HG02885 (cell line): ENCODE results near the gene TPRG1L.
"Not testable (repeated sequence)": the region's sequence is repeated elsewhere in the genome, so short reads cannot be mapped to it uniquely, and the experiment has no call there.

Experiments used
- ATAC-seq: cut with Tn5 transposase; IDR thresholded peaks from one replicate; pipeline ENCODE4 v1.9.1; 2021; ENCODE audit warnings: mild to moderate bottlenecking; ENCODE audit not compliant: unreplicated experiment, poor library complexity

TPRG1L gene

DNA sequence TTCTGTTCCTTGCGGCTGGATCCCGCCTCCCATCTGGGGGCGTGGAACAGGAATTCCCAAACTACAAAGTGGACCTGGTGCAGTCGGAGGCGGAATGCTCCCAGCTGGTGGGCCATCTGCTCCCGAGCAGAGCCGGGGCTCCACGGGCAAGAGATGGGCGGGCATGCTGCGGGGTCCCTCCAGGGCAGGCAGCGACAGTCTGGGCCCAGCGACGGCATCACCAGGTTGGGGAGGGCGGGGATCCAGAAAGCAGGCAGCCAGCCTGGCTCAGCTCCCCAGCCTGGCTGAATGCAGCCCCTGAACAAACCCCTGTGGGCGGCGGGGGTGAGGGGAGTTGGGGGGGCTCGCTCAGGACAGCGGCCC lies 17.1 kb upstream of the TPRG1L start:
- no peak for ATAC-seq

DNA sequence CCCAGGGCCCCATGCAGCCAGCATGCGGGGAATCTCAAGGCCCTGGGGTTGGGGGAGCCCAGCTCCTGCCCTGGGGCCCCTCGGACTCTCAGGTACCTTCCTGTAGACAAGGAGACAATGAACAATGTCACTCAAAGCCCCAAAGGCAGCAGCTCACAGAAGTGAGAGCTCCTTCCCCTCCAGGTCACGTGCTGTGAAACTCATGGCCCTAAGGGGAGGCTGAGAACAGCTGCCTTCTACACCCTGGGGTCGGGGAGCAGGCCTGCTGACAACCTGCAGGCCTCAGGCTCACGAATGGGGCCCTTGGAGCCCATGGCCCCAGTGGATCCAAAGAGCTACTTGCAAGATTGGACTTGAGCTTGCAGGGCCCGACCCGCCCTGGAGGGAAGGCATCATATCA lies 16.7 kb upstream of the TPRG1L start:
- ATAC-seq, result no peak

DNA sequence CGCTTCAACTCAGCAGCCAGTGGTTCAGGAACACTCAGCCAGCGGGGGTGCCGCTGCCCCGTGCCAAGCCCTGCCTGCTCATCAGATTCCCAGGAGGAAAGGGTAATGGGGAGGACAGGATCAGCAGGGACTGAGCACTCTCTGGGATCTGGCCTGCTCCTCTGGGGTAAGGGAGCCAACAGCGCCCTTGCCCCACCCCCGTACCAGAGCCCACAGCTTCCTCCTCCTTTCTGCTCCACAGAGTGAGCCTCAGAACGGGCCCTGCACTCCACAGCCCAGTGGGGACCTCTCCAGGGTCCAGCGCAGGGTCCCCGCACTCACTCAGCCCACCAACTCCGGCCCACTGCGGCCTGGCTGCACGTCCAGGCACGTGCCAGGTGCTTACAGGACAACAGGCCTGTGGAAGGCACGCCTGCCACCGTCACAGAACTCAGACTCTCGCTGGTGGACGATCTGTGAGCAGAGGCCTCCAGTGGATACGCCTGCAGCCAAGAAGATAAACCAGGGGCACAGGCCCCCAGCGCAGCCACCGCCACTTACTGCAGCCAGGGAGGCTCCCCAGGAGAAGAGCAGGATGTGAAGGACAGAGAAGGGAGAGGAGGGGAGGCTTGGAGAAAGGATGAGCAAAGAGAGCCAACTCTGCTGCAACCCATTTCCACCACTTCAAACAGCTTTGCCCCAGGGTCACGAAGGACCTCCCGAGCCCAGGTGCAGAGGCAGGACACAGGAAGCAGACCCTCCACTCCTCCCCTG lies 15.6 kb upstream of the TPRG1L start:
- no peak for ATAC-seq

DNA sequence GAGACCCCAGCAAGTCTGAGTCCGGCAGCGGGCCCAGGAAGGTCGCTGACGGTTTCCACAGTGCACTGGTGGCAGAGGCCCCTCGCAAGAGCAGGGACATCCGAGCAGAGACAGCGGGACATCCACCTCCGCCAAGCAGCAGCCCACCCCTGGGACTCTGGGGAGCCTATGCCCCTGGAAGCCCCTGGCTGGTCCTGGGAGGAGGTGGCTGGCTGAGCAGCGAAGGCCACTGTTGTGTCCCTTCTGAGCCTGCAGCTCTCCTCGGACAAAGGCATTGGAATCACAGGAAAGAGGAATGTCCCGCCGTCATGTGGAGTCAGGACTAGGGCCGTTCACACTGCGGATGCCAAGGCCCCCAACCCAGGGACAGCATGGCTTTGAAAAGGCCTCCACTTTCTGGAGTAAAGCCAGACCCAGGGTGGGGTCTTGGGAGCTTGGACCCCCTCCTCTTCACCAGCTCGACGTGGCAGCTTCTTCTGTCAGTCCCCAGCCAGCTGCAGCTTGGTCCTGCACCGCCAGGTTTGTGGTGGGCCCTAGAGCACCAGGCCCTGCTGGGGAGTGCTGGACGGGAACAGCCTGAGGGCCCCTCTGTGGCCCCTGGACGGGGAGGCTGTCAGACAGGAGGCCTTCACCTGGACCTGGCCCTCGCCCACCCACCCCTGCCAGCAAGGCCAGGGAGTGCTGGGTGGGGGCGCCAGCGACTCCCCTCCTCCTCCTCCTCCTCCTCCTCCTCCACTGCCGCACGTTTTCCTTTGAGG lies 14.9 kb upstream of the TPRG1L start:
- no peak for ATAC-seq

DNA sequence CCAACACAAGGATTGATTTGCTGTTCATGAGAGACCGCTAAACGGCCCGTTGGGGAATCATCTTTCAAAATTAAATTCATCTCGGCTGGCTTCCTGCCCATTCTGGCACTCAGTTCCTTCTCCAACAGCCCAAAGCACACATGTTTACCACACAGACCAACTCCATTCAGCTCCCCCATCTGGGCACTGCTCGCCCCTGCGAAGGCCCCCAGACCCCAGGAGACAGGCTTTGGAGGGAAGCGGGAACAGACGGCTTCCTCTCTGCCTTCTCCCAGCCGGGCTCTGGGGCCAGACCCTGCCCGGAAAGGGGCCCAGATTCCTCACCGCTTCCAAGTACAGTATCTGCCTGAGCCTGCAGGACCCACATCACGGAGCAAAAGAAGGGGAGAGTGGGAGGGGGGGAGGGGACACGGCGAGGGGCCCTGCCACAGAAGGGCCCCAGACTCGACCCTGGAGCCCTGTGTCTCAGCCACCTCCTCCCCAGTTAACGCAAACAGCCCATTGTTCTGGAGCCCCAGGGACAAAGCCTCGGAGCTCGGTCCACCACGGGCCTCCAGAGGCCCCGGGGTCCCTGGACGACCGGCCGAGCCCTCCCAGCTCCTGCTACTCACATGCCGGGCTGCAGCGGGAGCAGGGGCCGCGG lies 14.2 kb upstream of the TPRG1L start:
- no peak for ATAC-seq

DNA sequence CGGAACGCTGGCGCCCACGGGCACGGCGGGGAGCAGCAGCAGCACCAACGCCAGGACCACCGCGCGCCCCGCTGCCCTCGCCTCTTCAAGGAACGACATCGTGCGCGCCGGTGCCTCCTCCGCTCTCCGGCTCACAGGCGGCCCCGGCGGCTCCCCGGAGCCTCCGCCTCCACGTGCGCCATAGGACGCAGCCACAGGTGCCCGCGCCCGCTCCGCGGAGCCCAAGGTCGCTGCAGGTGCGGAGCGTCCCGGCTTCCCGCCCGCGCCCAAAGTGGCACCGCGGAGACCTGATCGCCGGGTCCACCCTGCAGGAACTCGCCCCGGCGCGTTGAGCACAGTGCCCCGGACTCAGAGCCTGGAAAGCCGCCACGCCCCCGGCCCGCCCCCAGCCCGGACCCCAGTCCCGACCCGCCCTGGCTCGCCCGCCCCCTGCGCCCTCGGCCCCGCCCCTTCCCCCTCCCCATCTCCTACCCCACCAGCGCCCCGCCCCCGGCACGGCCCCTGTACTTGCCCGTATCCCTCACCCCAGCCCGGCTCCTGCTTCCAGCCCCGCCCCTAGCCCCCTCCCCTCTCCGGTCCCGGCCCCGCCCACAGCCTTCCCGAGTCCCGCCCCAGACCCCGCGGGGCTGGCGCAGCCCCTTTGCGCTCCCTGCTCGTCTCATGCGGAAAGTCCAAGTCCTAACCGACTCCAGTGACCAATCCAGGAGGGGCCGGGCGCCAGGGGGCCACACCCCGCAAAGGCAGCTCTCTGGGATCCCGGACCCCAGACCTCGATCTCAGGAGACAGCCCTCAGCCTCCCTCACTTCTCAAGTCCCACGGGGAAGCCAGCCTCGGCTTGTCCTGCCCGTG lies 13.4 kb upstream of the TPRG1L start, which contains the start of gene MEGF6:
Gene MEGF6 (minus strand): TSS at position 339 of the 850 bp plus-strand sequence. CDS start 240 bp downstream, at position 99.
- no peak for ATAC-seq

DNA sequence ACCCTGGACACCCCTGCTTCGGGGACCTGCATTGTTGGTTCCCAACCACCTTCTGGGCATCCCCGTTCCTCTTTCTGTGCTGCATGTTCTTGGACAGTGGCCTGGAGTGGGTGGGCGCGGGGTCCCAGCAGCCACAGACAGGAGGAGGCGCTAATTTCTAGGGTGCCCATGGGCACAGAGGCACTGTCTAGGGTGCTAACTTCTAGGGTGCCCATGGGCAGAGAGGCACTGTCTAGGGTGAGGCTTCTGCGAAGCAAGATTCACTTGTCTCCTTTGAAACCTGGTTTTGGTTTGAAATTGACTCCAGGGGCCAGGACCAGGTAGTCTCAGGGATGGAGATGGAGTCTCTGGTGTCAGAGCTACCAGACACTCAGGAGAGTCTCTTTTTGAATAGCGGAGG lies 12.7 kb upstream of the TPRG1L start:
- ATAC-seq, result no peak

DNA sequence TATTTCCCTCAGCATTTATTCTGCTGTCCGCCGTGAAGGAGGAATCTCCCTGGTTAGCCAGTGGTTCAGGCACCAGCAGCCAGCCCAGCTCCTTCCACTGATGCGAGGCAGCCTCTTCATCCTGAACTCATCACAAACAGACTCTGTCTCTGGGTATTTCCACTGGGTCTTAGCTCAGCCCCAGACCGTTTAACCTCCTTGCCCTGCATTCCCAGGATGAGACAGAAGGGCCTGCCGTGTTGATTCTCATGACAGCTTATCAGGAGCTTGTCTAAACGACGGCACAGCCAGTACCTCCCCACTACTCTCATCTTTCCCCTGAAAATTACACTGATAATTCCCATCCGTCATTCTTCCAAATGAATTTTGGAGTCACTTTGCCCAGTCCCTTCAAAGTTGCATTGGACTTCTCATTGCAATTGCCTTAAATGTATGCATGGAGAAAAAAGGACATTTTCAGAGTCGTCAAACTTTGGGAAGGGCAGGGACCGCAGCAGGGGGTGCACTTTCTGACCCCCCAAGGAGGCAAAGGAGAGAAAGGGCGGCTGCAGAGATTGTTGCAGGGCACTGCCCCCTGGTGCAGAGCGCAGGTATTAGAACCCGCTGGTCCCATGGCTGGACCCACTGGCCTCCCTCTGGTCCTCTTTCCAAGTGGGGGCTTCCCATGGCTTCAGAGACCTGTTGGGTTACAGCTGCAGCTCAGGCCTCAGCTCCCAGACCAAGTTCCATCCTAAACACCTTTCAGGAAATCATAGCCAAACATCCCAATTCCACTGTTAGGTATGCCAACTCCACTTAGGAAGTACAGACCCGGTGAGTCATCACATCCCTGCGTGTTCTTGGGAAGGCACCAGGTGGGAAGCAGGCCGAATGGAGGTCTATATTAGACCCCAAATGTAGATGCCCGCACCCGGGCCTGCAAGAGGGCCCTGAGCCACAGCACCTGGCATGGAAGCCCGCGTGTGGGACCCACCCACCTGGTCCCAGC lies 9.8 kb upstream of the TPRG1L start:
- no peak for ATAC-seq

DNA sequence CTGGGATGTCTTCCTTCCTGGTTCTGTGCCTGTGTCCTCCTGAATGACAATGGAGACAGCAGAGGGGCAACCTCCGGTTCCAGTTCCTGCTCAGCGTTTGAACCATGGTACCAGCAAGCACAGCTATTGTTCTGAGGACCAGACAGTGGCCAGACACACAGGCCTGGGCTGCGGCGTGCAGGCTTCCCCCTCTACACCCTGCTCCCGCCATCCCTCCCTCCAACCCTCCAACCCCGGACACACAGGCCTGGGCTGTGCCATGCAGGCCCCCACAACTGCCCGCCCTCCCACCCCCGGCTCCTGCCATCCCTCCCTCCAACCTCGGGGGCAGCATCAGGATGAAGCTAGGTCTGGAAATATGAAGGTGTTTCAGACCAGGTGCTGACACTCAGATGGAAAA lies 8.0 kb upstream of the TPRG1L start:
- ATAC-seq, result no peak

DNA sequence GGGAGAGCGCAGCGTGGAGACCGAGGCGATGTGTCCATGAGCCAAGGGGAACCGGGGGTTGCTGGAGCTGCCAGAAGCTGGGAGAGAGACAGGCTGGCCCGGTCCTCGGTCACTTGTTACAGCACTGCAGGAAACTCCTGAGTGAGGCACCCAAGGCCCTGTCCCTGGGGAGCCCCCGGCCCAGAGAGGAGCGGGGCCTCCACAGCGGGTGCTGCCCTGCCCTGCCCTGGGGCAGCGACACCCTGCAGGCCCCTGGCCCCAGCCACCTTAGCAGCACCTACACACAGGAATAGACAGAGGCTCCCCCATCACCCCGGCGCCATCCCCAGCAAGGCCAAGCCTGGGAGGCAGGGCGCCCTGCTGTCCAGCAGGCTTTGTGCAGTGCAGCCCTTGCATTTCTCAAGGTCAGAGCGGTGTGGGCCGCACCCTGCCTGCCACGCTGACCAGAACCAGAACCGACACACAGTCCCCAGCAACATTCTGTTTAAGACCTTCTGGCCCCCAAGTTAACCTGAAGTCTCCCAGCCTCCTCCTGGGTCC lies 6.9 kb upstream of the TPRG1L start:
- ATAC-seq, result no peak

DNA sequence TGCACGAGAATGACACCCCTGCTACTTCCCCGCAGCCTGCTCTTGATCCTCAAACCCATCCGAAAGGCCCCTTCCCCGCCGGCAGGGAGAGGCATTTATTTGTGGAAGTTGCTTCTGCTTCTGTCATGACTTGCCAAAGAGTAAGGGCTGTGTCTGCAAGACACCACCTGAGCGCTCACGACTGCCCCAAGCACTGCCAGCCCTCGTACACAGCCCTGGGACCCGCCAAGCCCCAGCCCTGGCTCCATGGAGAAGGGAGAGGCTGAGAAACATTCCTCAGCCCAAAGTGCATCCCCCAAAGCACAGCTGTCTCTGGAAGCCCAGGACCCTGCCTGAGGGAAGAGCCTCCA lies 6.3 kb upstream of the TPRG1L start:
- ATAC-seq, result no peak

DNA sequence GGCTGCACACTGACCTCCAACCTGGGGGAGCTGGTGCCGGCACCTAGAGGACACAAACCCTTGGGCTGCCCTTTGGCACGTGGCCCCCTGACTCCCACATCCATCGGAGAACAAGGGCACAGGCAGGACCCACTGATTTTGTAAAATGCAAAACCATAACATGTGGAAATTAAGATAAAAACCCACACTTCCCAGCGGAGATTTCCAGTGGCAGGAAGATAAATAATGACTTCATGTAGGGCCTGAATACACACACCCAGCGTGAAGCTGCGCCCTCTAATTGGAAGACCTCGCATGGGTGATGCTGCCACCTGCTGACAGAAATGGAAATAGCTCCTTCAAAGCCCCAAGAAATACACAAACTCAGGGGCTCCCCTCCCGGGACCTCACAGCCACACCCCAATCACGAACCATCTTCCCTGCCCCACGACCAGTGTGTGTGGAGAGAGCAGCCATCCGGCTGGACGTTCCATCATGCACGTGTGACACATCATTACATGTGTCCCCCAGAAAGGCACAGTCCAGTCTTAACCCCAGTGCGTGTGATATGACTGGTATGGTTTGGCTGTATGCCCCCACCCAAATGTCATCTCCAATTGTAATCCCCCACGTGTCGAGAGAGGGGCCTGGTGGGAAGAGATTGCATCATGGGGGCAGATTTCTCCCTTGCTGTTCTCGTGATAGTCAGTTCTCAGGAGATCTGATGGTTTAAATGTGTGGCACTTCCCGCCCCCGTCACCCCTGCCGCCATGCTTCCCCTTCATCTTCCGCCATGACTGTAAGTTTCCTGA lies 5.7 kb upstream of the TPRG1L start:
- ATAC-seq, result no peak

DNA sequence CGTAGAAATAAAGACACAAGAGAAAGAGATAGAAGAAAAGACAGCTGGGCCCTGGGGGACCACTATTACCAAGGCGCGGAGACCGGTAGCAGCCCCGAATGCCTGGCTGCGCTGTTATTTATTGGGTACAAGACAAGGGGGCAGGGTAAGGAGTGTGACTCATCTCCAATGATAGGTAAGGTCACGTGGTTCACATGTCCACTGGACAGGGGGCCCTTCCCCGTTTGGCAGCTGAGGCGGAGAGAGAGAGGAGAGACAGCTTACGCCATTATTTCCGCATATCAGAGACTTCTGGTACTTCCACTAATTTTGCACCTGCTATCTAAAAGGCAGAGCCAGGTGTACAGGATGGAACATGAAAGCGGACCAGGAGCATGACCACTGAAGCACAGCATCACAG lies 4.1 kb upstream of the TPRG1L start:
- ATAC-seq, result no peak

DNA sequence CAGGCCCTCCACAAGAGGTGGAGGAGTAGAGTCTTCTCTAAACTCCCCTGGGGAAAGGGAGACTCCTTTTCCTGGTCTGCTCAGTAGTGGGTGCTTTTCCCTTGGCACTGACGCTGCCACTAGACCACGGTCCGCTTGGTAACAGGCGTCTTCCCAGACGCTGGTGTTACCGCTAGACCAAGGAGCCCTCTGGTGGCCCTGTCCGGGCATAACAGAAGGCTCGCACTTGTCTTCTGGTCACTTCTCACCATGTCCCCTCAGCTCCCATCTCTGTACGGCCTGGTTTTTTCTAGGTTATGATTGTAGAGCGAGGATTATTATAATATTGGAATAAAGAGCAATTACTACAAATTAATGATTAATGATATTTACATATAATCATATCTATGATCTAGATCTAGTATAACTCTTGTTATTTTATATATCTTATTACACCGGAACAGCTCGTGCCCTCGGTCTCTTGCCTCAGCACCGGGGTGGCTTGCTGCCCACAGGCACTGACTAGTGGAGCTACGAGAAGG lies 3.6 kb upstream of the TPRG1L start:
- ATAC-seq, result not testable (repeated sequence)

DNA sequence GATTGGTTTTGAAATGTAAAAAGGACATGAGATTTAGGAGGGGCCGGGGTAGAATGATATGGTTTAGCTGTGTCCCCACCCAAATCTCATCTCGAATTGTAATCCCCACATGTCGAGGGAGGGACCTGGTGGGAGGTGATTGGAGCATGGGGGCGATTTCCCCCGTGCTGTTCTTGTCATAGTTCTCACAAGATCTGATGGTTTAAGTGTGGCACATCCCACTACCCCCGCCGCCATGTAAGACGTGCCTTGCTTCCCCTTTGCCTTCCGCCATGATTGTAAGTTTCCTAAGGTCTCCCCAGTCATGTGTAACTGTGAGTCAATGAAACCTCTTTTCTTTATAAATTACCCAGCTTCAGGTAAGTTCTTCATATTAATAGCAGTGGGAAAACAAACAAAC lies 2.7 kb upstream of the TPRG1L start:
- not testable (repeated sequence) for ATAC-seq

DNA sequence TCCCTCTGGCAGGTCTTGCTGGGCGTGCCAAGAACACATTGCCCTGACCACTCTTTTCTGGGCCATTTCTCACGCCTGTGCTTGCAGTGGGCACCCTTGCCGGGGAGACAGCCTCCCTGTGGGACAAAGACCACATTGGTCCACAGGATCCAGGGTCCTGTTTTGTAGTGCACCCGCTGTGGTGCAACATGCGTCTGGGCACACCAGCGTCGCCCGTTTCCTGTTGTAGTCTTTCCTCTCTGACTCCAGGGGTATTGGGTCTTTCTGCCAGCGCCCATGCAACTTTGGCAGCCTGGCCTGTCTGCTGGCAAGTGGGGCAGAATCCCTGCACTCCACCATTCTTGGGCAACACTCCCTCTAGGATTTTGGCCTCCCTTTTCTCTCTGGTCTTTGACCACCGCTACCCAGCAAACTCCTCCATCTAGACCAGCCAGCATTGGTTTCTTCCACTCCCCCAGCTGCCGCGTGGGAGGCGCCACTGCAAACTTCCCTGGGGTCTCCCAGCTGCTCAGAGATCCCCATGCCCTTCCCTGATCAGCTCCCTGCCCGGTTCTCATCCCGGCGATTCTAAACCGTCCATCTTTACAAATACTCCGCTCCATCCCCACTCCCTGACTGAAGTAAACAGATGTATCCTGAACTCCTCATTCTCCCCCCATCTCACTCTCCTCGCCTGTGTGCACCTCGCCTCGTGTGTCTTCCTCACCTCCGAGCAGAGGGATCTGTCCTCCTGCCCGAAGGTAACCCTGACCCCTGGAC lies 1.2 kb upstream of the TPRG1L start:
- no peak for ATAC-seq

DNA sequence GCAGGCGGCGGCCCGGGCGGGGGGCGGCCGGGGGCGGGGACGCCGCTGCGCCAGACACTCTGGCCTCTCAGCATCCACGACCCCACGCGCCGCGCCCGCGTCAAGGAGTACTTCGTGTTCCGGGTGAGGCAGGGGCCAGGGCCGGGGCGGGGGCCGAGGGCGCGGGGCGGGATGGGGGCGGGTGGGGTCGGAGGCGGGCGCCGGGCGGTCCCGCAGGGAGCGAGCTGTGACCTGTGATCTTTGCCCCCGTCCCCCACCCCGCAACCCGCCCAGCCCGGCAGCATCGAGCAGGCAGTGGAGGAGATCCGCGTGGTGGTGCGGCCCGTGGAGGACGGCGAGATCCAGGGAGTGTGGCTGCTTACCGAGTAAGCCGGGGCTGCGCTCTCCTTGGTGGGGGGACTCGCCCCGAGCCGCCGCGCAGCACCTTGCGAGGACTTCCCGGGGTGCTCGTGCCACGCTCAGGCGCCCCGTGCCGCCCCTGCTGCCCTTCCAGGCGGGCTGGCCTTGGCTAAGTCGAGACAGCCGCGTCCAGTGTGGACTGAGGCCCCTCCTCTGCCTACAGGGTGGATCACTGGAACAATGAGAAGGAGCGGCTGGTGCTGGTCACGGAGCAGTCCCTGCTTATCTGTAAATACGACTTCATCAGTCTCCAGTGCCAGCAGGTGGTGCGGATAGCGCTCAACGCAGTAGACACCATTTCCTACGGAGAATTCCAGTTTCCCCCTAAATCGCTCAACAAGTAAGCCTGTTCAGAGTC lies 514 bp downstream of the TPRG1L start:
- no peak for ATAC-seq
